Activated CD4-positive, alpha-beta T cell treated with anti-CD3 and anti-CD28 coated beads, Interleukin-2, amount 10 ng/mL, durations not matched to agents 7 days and 5 days (primary cell): ENCODE results near the gene WDR27. TPM values are rescaled to one million over a fixed set of nuclear protein-coding genes. Genes with fewer than 3 reads are reported as not detected.

Experiments
- CTCF ChIA-PET: fragments of 350-600 bp; sonication (Branson Sonifier 250); formaldehyde crosslinking; loops from one replicate; lab custom pipeline; 2021; ENCODE audit warnings: antibody characterized with exemption; lab: Charles Lee
- POLR2A ChIA-PET: fragments of 350-600 bp; sonication (Branson Sonifier 250); formaldehyde crosslinking; loops from one replicate; lab custom pipeline; 2021; ENCODE audit warnings: antibody characterized with exemption; lab: Charles Lee
- DNase-seq: peaks from one replicate; pipeline ENCODE4 v3.0.0-alpha.2; 2020
- H3K27ac Mint-ChIP-seq: one replicate; pipeline ENCODE4 v1.8.0; 2021; ENCODE audit warnings: mild to moderate bottlenecking, moderate library complexity, mixed read lengths
- H3K27me3 Mint-ChIP-seq: one replicate; pipeline ENCODE4 v1.8.0; 2021; ENCODE audit warnings: mixed read lengths
- H3K36me3 Mint-ChIP-seq: one replicate; pipeline ENCODE4 v1.8.0; 2021; ENCODE audit warnings: low read depth, mixed read lengths
- H3K4me1 Mint-ChIP-seq: one replicate; pipeline ENCODE4 v1.8.0; 2021; ENCODE audit warnings: mixed read lengths
- H3K4me3 Mint-ChIP-seq: one replicate; pipeline ENCODE4 v1.8.0; 2021; ENCODE audit warnings: mild to moderate bottlenecking, moderate library complexity, mixed read lengths
- H3K9me3 Mint-ChIP-seq: one replicate; pipeline ENCODE4 v1.8.0; 2021; ENCODE audit warnings: mixed read lengths
- total RNA-seq, 2 experiments: library from RNA; stranded (reverse); gene quantifications; one replicate each; pipeline ENCODE4 v1.2.3, GENCODE V29; 2021

Gene WDR27
- total RNA-seq, result 10 to 100 TPM; 18.1 to 21.9 TPM

- H3K36me3 Mint-ChIP-seq, result peaks cover 21% of the 10 kb centered on the region
- no peaks in the 10 kb centered on the region for H3K27me3 Mint-ChIP-seq
- ChIA-PET CTCF (interaction anchor here (0.8 to 2.6 kb wide), 5 partner anchors 10 to 815 kb away, joined by 3 to 11 read pairs (median 3); no protein-coding TSS in a partner anchor), POLR2A (interaction anchor here (0.8 to 0.9 kb wide), 2 partner anchors 16 to 102 kb away, joined by 3 read pairs; no protein-coding TSS in a partner anchor)
- H3K9me3 Mint-ChIP-seq, result no peaks in the 10 kb centered on the region
- peaks cover 49% of the 10 kb centered on the region for H3K4me1 Mint-ChIP-seq
- DNase-seq, result peak; percentile 97
- H3K4me3 Mint-ChIP-seq, result peak within 1 kb of the TSS; percentile 87
- peak within 1 kb of the TSS; percentile 93 for H3K27ac Mint-ChIP-seq
Measured at GRCh38 chr6:169701954-169702839, at the start of gene WDR27, which contains the start of gene C6orf120. WDR27 (minus strand) TSS chr6:169702029; CDS start chr6:169689005, 13,024 bp downstream. C6orf120 (plus strand) TSS chr6:169702126; CDS start chr6:169702460, 334 bp downstream.

GRCh38 chr6:169746556-169746955 lies 44.7 kb upstream of the WDR27 start:
- POLR2A ChIA-PET, result no interaction called here
- peaks cover 11% of the 10 kb centered on the region for H3K27me3 Mint-ChIP-seq
- peaks cover 11% of the 10 kb centered on the region for H3K36me3 Mint-ChIP-seq
- H3K27ac Mint-ChIP-seq, result no peak overlapping the region
- peaks cover 19% of the 10 kb centered on the region for H3K4me1 Mint-ChIP-seq
- CTCF ChIA-PET, result no interaction called here
- no peak overlapping the region for H3K4me3 Mint-ChIP-seq
- no peak for DNase-seq
- peaks cover 7% of the 10 kb centered on the region for H3K9me3 Mint-ChIP-seq

- POLR2A ChIA-PET, result no interaction called here
- Mint-ChIP-seq H3K9me3 (peaks cover 7% of the 10 kb centered on the region), H3K4me1 (peaks cover 12% of the 10 kb centered on the region), H3K36me3 (peaks cover 9% of the 10 kb centered on the region), H3K4me3 (no peak overlapping the region), H3K27me3 (peaks cover 11% of the 10 kb centered on the region), H3K27ac (no peak overlapping the region)
- DNase-seq, result no peak
- CTCF ChIA-PET, result no interaction called here
Measured at GRCh38 chr6:169745405-169745804, 43.6 kb upstream of the WDR27 start.

GRCh38 chr6:169741344-169741743 lies 39.5 kb upstream of the WDR27 start:
- no peaks in the 10 kb centered on the region for H3K36me3 Mint-ChIP-seq
- peaks cover 19% of the 10 kb centered on the region for H3K27me3 Mint-ChIP-seq
- H3K4me1 Mint-ChIP-seq, result no peaks in the 10 kb centered on the region
- CTCF ChIA-PET, result interaction anchor here (1.1 to 1.2 kb wide), 2 partner anchors 9 to 29 kb away, joined by 3 read pairs; no protein-coding TSS in a partner anchor
- peaks cover 5% of the 10 kb centered on the region for H3K9me3 Mint-ChIP-seq
- POLR2A ChIA-PET, result no interaction called here
- no peak for DNase-seq
- no peak overlapping the region for H3K27ac Mint-ChIP-seq
- no peak overlapping the region for H3K4me3 Mint-ChIP-seq

GRCh38 chr6:169738976-169739529 lies 37.2 kb upstream of the WDR27 start:
- H3K36me3 Mint-ChIP-seq, result no peaks in the 10 kb centered on the region
- no peaks in the 10 kb centered on the region for H3K4me1 Mint-ChIP-seq
- H3K27ac Mint-ChIP-seq, result no peak overlapping the region
- H3K27me3 Mint-ChIP-seq, result peaks cover 31% of the 10 kb centered on the region
- no peaks in the 10 kb centered on the region for H3K9me3 Mint-ChIP-seq
- POLR2A ChIA-PET, result no interaction called here
- CTCF ChIA-PET, result no interaction called here
- H3K4me3 Mint-ChIP-seq, result no peak overlapping the region
- no peak for DNase-seq

GRCh38 chr6:169738204-169738975 lies 36.6 kb upstream of the WDR27 start:
- Mint-ChIP-seq H3K27me3 (peaks cover 33% of the 10 kb centered on the region), H3K4me3 (no peak overlapping the region), H3K27ac (no peak overlapping the region), H3K4me1 (no peaks in the 10 kb centered on the region), H3K36me3 (no peaks in the 10 kb centered on the region), H3K9me3 (no peaks in the 10 kb centered on the region)
- CTCF ChIA-PET, result no interaction called here
- POLR2A ChIA-PET, result no interaction called here
- DNase-seq, result no peak

GRCh38 chr6:169729961-169730360 lies 28.1 kb upstream of the WDR27 start:
- ChIA-PET CTCF (no interaction called here), POLR2A (no interaction called here)
- Mint-ChIP-seq H3K27ac (no peak overlapping the region), H3K4me3 (no peak overlapping the region), H3K36me3 (no peaks in the 10 kb centered on the region), H3K27me3 (peaks cover 28% of the 10 kb centered on the region), H3K4me1 (peaks cover 17% of the 10 kb centered on the region), H3K9me3 (no peaks in the 10 kb centered on the region)
- no peak for DNase-seq

- CTCF ChIA-PET, result no interaction called here
- Mint-ChIP-seq H3K4me1 (peaks cover 23% of the 10 kb centered on the region), H3K9me3 (no peaks in the 10 kb centered on the region), H3K4me3 (no peak overlapping the region), H3K27me3 (peaks cover 7% of the 10 kb centered on the region), H3K27ac (no peak overlapping the region), H3K36me3 (no peaks in the 10 kb centered on the region)
- POLR2A ChIA-PET, result no interaction called here
- no peak for DNase-seq
Measured at GRCh38 chr6:169726963-169727362, 25.1 kb upstream of the WDR27 start.

GRCh38 chr6:169726049-169726400 lies 24.2 kb upstream of the WDR27 start:
- H3K4me1 Mint-ChIP-seq, result peaks cover 30% of the 10 kb centered on the region
- H3K9me3 Mint-ChIP-seq, result no peaks in the 10 kb centered on the region

GRCh38 chr6:169725125-169726048 lies 23.6 kb upstream of the WDR27 start:
- Mint-ChIP-seq H3K4me3 (peak overlapping the region; percentile 79), H3K4me1 (peaks cover 31% of the 10 kb centered on the region), H3K27me3 (peaks cover 4% of the 10 kb centered on the region), H3K9me3 (no peaks in the 10 kb centered on the region), H3K36me3 (peaks cover 1% of the 10 kb centered on the region), H3K27ac (peak overlapping the region; percentile 86)
- DNase-seq, result peak; percentile 9
- ChIA-PET CTCF (interaction anchor here (0.9 to 1.6 kb wide), 3 partner anchors 17 to 65 kb away, joined by 3 read pairs; partner anchors contain the start of genes C6orf120 and WDR27), POLR2A (no interaction called here)

More at GRCh38 chr6:169726049-169726400, 24.2 kb upstream of the WDR27 start:
- peak overlapping the region; percentile 86 for H3K27ac Mint-ChIP-seq
- H3K27me3 Mint-ChIP-seq, result peaks cover 7% of the 10 kb centered on the region
- no peak for DNase-seq
- ChIA-PET POLR2A (no interaction called here), CTCF (interaction anchor here (1.2 kb wide), 1 partner anchor 64 kb away, joined by 3 read pairs; no protein-coding TSS in a partner anchor)
- no peaks in the 10 kb centered on the region for H3K36me3 Mint-ChIP-seq
- peak overlapping the region; percentile 79 for H3K4me3 Mint-ChIP-seq

GRCh38 chr6:169724494-169725124 lies 22.8 kb upstream of the WDR27 start, which contains the start of gene PHF10:
PHF10 (minus strand) TSS chr6:169724500; CDS start chr6:169723931, 569 bp downstream.
- Mint-ChIP-seq H3K4me1 (peaks cover 36% of the 10 kb centered on the region), H3K27ac (peak within 1 kb of the TSS; percentile 95), H3K36me3 (peaks cover 5% of the 10 kb centered on the region), H3K9me3 (no peaks in the 10 kb centered on the region), H3K4me3 (peak within 1 kb of the TSS; percentile 83), H3K27me3 (peaks cover 4% of the 10 kb centered on the region)
- DNase-seq, result peak; percentile 59
- ChIA-PET POLR2A (no interaction called here), CTCF (interaction anchor here (0.9 to 1.6 kb wide), 3 partner anchors 16 to 65 kb away, joined by 3 read pairs; partner anchors contain the start of genes C6orf120 and WDR27)
